T-helper 1 cell treated with Interleukin-12 subunit alpha and Interleukin-12 subunit beta and Interleukin-4 antibody, amounts not matched to agents 30 ng/mL and 1 ng/mL, for 36 hours (primary cell): ENCODE results near the gene CFAP298. TPM values are rescaled to one million over a fixed set of nuclear protein-coding genes. Genes with fewer than 3 reads are reported as not detected.
"Not testable (repeated sequence)": the region's sequence is repeated elsewhere in the genome, so short reads cannot be mapped to it uniquely, and the experiment has no call there.

Experiments
- intact Hi-C: fragments of 100-400 bp; cut with micrococcal nuclease; formaldehyde crosslinking; loops from one replicate; pipeline ENCODE4 v1.15.1; 2024
- total RNA-seq: library from RNA; stranded (reverse); gene quantifications from 2 replicates; pipeline ENCODE4 v1.2.3, GENCODE V29; 2022

The CFAP298 gene
- 34.2 and 40.1 TPM in 2 replicates for total RNA-seq

GRCh38 chr21:32612075-32612998 is at the start of gene CFAP298:
Gene CFAP298 (minus strand): TSS chr21:32612377. CDS start chr21:32612243, 134 bp downstream.
- intact Hi-C loops, result loop anchor here (1.0 to 10.0 kb wide), 11 partner anchors 11 to 1030 kb away; partner anchors contain the start of genes GART, IFNAR1, IL10RB and ITSN1

- intact Hi-C loops, result not testable (repeated sequence)
Measured at GRCh38 chr21:32661026-32661782, 49.0 kb upstream of the CFAP298 start.

- intact Hi-C loops, result no loop called here
Measured at GRCh38 chr21:32658524-32658923, 46.3 kb upstream of the CFAP298 start.

- intact Hi-C loops, result loop anchor here (1.0 to 5.0 kb wide), 6 partner anchors 74 to 544 kb away; partner anchors contain the start of gene SYNJ1
Measured at GRCh38 chr21:32653326-32653901, 41.2 kb upstream of the CFAP298 start.

- intact Hi-C loops, result no loop called here
Measured at GRCh38 chr21:32648165-32648564, 36.0 kb upstream of the CFAP298 start.

- intact Hi-C loops, result no loop called here
Measured at GRCh38 chr21:32645261-32646182, 33.3 kb upstream of the CFAP298 start.

- intact Hi-C loops, result no loop called here
Measured at GRCh38 chr21:32641710-32642698, 29.8 kb upstream of the CFAP298 start.

GRCh38 chr21:32626621-32627196 is 14.5 kb upstream of the CFAP298 start:
- intact Hi-C loops, result no loop called here

GRCh38 chr21:32618218-32618617 is 6.0 kb upstream of the CFAP298 start:
- intact Hi-C loops, result loop anchor here (10.0 kb wide), 1 partner anchor 647 kb away; the partner anchor contains the start of gene IL10RB

- intact Hi-C loops, result loop anchor here (2.0 to 10.0 kb wide), 5 partner anchors 43 to 929 kb away; partner anchors contain the start of genes GART, IFNAR1, IL10RB and SCAF4
Measured at GRCh38 chr21:32613436-32614043, 1.4 kb upstream of the CFAP298 start.

GRCh38 chr21:32612999-32613337 is 791 bp upstream of the CFAP298 start:
- intact Hi-C loops, result loop anchor here (1.0 to 10.0 kb wide), 11 partner anchors 12 to 1029 kb away; partner anchors contain the start of genes GART, IFNAR1, IL10RB and ITSN1

- intact Hi-C loops, result loop anchor here (5.0 to 10.0 kb wide), 2 partner anchors 653 to 711 kb away; partner anchors contain the start of genes IFNAR1 and IL10RB
Measured at GRCh38 chr21:32611471-32611997, 643 bp downstream of the CFAP298 start.

- intact Hi-C loops, result loop anchor here (5.0 to 10.0 kb wide), 2 partner anchors 654 to 711 kb away; partner anchors contain the start of genes IFNAR1 and IL10RB
Measured at GRCh38 chr21:32610940-32611339, 1.2 kb downstream of the CFAP298 start.

GRCh38 chr21:32608851-32609250 is 3.3 kb downstream of the CFAP298 start:
- intact Hi-C loops, result no loop called here

GRCh38 chr21:32605469-32605868 is 6.7 kb downstream of the CFAP298 start:
- intact Hi-C loops, result no loop called here

GRCh38 chr21:32604464-32604863 is 7.7 kb downstream of the CFAP298 start:
- intact Hi-C loops, result no loop called here

- intact Hi-C loops, result no loop called here
Measured at GRCh38 chr21:32603131-32603530, 9.0 kb downstream of the CFAP298 start.

- intact Hi-C loops, result no loop called here
Measured at GRCh38 chr21:32602099-32602498, 10.1 kb downstream of the CFAP298 start.
